GM21737 (cell line): ENCODE data around the gene PACSIN1.

Experiments
- ATAC-seq: cut with Tn5 transposase; IDR thresholded peaks from one replicate; pipeline ENCODE4 v1.9.1; 2021; ENCODE audit warnings: mild to moderate bottlenecking, moderate library complexity; ENCODE audit not compliant: unreplicated experiment

Gene PACSIN1

GRCh38 chr6:34578445-34579262, 112.8 kb downstream of the PACSIN1 start:
- no peak for ATAC-seq

- no peak for ATAC-seq
Measured at GRCh38 chr6:34580707-34581560, 115.1 kb downstream of the PACSIN1 start.

GRCh38 chr6:34581561-34581920, 115.7 kb downstream of the PACSIN1 start:
- no peak for ATAC-seq

- no peak for ATAC-seq
Measured at GRCh38 chr6:34583461-34583860, 117.6 kb downstream of the PACSIN1 start.

- no peak for ATAC-seq
Measured at GRCh38 chr6:34583861-34584604, 118.2 kb downstream of the PACSIN1 start.

GRCh38 chr6:34584694-34585093, 118.8 kb downstream of the PACSIN1 start:
- no peak for ATAC-seq
